Sigmoid colon (tissue), 7 donors: Measurements from ENCODE around the gene DNAJB9. TPM values are rescaled to one million over a fixed set of nuclear protein-coding genes. Genes with fewer than 3 reads are reported as not detected.

Experiments
- DNase-seq: peaks from one replicate; pipeline ENCODE4 v3.0.0-alpha.2; 2019
- H3K27ac ChIP-seq, 4 donors: fragments of 200-600 bp; sonication (generic); one replicate each; pipeline ENCODE4 v1.5.1; 2016 to 2019; ENCODE audit warnings: mild to moderate bottlenecking in 1 of 4
- H3K27me3 ChIP-seq, 3 donors: fragments of 200-600 bp; sonication (generic); one replicate each; pipeline ENCODE4 v1.5.1; 2019; ENCODE audit warnings: mild to moderate bottlenecking in 1 of 3
- H3K36me3 ChIP-seq, 4 donors: fragments of 200-600 bp; sonication (generic); one replicate each; pipeline ENCODE4 v1.5.1; 2016 to 2019
- H3K4me1 ChIP-seq, 4 donors: fragments of 200-600 bp; sonication (generic); one replicate each; pipeline ENCODE4 v1.5.1; 2017 to 2019
- H3K4me3 ChIP-seq, 4 donors: fragments of 200-600 bp; sonication (generic); one replicate each; pipeline ENCODE4 v1.5.1; 2017 to 2019; ENCODE audit warnings: mild to moderate bottlenecking in 2 of 4, moderate library complexity in 1 of 4
- H3K9me3 ChIP-seq, 4 donors: fragments of 200-600 bp in 3 of 4; sonication (generic) in 3 of 4; one replicate each; pipeline versions ENCODE4 v1.5.1 to v1.6.1; 2013 to 2019
- CTCF ChIP-seq, 4 experiments: fragments of 450-650 bp in 3 of 4; fragments of 200-600 bp in 1 of 4; IDR thresholded peaks; one replicate each; pipeline ENCODE4 v1.5.1; 2016 to 2019; ENCODE audit warnings: antibody characterized with exemption in 4 of 4, mild to moderate bottlenecking in 3 of 4, moderate library complexity in 2 of 4
- EP300 ChIP-seq, 4 donors: sonication (generic); formaldehyde crosslinking; IDR thresholded peaks; one replicate each; pipeline ENCODE4 v1.6.1; 2017; ENCODE audit warnings: antibody characterized with exemption in 4 of 4
- POLR2A ChIP-seq, 2 donors: fragments of 450-650 bp; IDR thresholded peaks; one replicate each; pipeline ENCODE4 v1.6.1; 2016; ENCODE audit warnings: antibody characterized with exemption in 2 of 2, mild to moderate bottlenecking in 2 of 2, moderate library complexity in 2 of 2
- POLR2AphosphoS5 ChIP-seq, 4 donors: sonication (generic); formaldehyde crosslinking; IDR thresholded peaks; one replicate each; pipeline ENCODE4 v1.6.1; 2017; ENCODE audit warnings: antibody characterized with exemption in 4 of 4
- WGBS, 2 donors: extraction: QIAGEN DNeasy Blood & Tissue Kit; methylation state at CpG; one replicate each; pipeline ENCODE4 v1.1.7; 2013; 5-methylcytosine and 5-hydroxymethylcytosine counted together
- intact Hi-C: fragments of 100-400 bp; cut with DNase I; formaldehyde crosslinking; loops from one replicate; pipeline ENCODE4 v1.15.1; 2023
- polyA plus RNA-seq, 3 donors: library from polyadenylated mRNA; stranded (reverse); fragments of 200-250 nt; gene quantifications; one replicate each; pipeline ENCODE4 v1.2.3, GENCODE V29; 2013
- total RNA-seq, 4 donors: library from RNA; depleted of rRNA; stranded (reverse); fragments of >200 nt; gene quantifications; one replicate each; pipeline ENCODE4 v1.1.0, GENCODE V29; 2016
- donor health status: healthy with polysubstance abuse.
- donor health status: Bipolar disorder and iron deficiency.
- donor health status: healthy.

The DNAJB9 gene
- total and polyA plus RNA-seq, 7 donors = 7.8 to 44.3 (median 17.2) TPM

- 96 to 100% methylated on average over 1 of the region's 1 CpG for WGBS, 2 donors
- no peaks in the 10 kb centered on the region for H3K27me3 ChIP-seq
- TF ChIP-seq POLR2AphosphoS5 (IDR thresholded peaks at IDR 0.05) (no peak), EP300 (IDR thresholded peaks at IDR 0.05) (no peak), CTCF (IDR thresholded peaks at IDR 0.05) (no peak), POLR2A (IDR thresholded peaks at IDR 0.05) (no peak)
These were observed 6.4 kb downstream of the DNAJB9 start for GRCh38 chr7:108576116-108576515.

GRCh38 chr7:108578937-108579336 is 9.3 kb downstream of the DNAJB9 start:
- Histone ChIP-seq H3K36me3 (peaks cover 0 to 17% (median 7%) of the 10 kb centered on the region in 4 donors), H3K27ac (no peak overlapping the region), H3K4me1 (peaks cover 0 to 6% (median 2%) of the 10 kb centered on the region in 4 donors), H3K27me3 (no peaks in the 10 kb centered on the region), H3K9me3 (no peaks in the 10 kb centered on the region), H3K4me3 (no peak overlapping the region)
- no peak for DNase-seq
- intact Hi-C loops = no loop called here
- TF ChIP-seq CTCF (IDR thresholded peaks at IDR 0.05) (no peak), POLR2AphosphoS5 (IDR thresholded peaks at IDR 0.05) (no peak)
- 97 to 99% methylated on average over 7 of the region's 7 CpGs for WGBS, 2 donors

More at GRCh38 chr7:108576116-108576515, 6.4 kb downstream of the DNAJB9 start:
- peaks cover 0 to 8% (median 8%) of the 10 kb centered on the region in 4 donors for H3K4me1 ChIP-seq
- H3K27ac ChIP-seq = no peak overlapping the region
- intact Hi-C loops = no loop called here
- no peak for DNase-seq
- H3K4me3 ChIP-seq = no peak overlapping the region
- H3K9me3 ChIP-seq = no peaks in the 10 kb centered on the region
- H3K36me3 ChIP-seq = peaks cover 0 to 29% (median 7%) of the 10 kb centered on the region in 4 donors

- H3K4me1 ChIP-seq = peaks cover 0 to 6% (median 2%) of the 10 kb centered on the region in 4 donors
- H3K4me3 ChIP-seq = no peak overlapping the region
- no peaks in the 10 kb centered on the region for H3K27me3 ChIP-seq
- H3K36me3 ChIP-seq = peaks cover 0 to 12% (median 7%) of the 10 kb centered on the region in 4 donors
- no peak for DNase-seq
- no peak overlapping the region for H3K27ac ChIP-seq
- WGBS, 2 donors = 80 to 81% methylated on average over 6 of the region's 6 CpGs
- intact Hi-C loops = no loop called here
- no peaks in the 10 kb centered on the region for H3K9me3 ChIP-seq
- no peak for TF ChIP-seq CTCF (IDR thresholded peaks at IDR 0.05)
These were observed 10.6 kb downstream of the DNAJB9 start for GRCh38 chr7:108580298-108580697.

- TF ChIP-seq EP300 (IDR thresholded peaks at IDR 0.05) (no peak), CTCF (IDR thresholded peaks at IDR 0.05) (no peak), POLR2AphosphoS5 (IDR thresholded peaks at IDR 0.05) (no peak), POLR2A (IDR thresholded peaks at IDR 0.05) (no peak)
- Histone ChIP-seq H3K4me1 (peaks cover 0 to 6% (median 2%) of the 10 kb centered on the region in 4 donors), H3K27me3 (no peaks in the 10 kb centered on the region), H3K27ac (no peak overlapping the region), H3K36me3 (peaks cover 0 to 12% (median 7%) of the 10 kb centered on the region in 4 donors), H3K9me3 (no peaks in the 10 kb centered on the region), H3K4me3 (no peak overlapping the region)
- no peak for DNase-seq
- intact Hi-C loops = no loop called here
- 69 to 76% methylated on average over 4 of the region's 4 CpGs for WGBS, 2 donors
These were observed 12.2 kb downstream of the DNAJB9 start for GRCh38 chr7:108581655-108582491.
